ENCODE data around the gene RAD51B.
"Not testable (repeated sequence)": the region's sequence is repeated elsewhere in the genome, so short reads cannot be mapped to it uniquely, and the experiment has no call there.

The RAD51B gene

GRCh38 chr14:68418174-68419118 is 598.9 kb downstream of the RAD51B start:
- DNase-seq, result no peak

- no peak for DNase-seq
These were observed 600.8 kb downstream of the RAD51B start for GRCh38 chr14:68420350-68420749.

- DNase-seq, result no peak
These were observed 601.5 kb downstream of the RAD51B start for GRCh38 chr14:68421116-68421515.

- DNase-seq, result no peak
These were observed 604.1 kb downstream of the RAD51B start for GRCh38 chr14:68423686-68424085.

GRCh38 chr14:68424443-68425172 is 605.0 kb downstream of the RAD51B start:
- no peak for DNase-seq

GRCh38 chr14:68426661-68427549 is 607.3 kb downstream of the RAD51B start:
- DNase-seq, result no peak

- no peak for DNase-seq
These were observed 607.9 kb downstream of the RAD51B start for GRCh38 chr14:68427550-68427890.

GRCh38 chr14:68428900-68429299 is 609.3 kb downstream of the RAD51B start:
- not testable (repeated sequence) for DNase-seq

GRCh38 chr14:68434173-68434572 is 614.6 kb downstream of the RAD51B start:
- DNase-seq, result not testable (repeated sequence)

GRCh38 chr14:68435631-68436030 is 616.1 kb downstream of the RAD51B start:
- not testable (repeated sequence) for DNase-seq

- DNase-seq, result peak in 11 of 58 donors; percentile 4 to 53 (median 20)
These were observed 620.1 kb downstream of the RAD51B start for GRCh38 chr14:68439676-68440075.

GRCh38 chr14:68440820-68441219 is 621.2 kb downstream of the RAD51B start:
- DNase-seq, result no peak

- no peak for DNase-seq
These were observed 622.0 kb downstream of the RAD51B start for GRCh38 chr14:68441542-68441941.

- no peak for DNase-seq
These were observed 623.5 kb downstream of the RAD51B start for GRCh38 chr14:68442828-68443629.

GRCh38 chr14:68444449-68445168 is 625.0 kb downstream of the RAD51B start:
- DNase-seq, result peak in 1 of 58 donors; percentile 8

GRCh38 chr14:68446243-68447040 is 626.9 kb downstream of the RAD51B start:
- no peak for DNase-seq

GRCh38 chr14:68447581-68448251 is 628.1 kb downstream of the RAD51B start:
- no peak for DNase-seq

GRCh38 chr14:68448252-68448902 is 628.8 kb downstream of the RAD51B start:
- DNase-seq, result no peak
